Vagina (tissue), 2 donors: ENCODE measurements around the gene NT5C1A. TPM values are rescaled to one million over a fixed set of nuclear protein-coding genes. Genes with fewer than 3 reads are reported as not detected.

Source experiments
- DNase-seq, 2 donors: peaks; one replicate each; pipeline ENCODE4 v3.0.0-alpha.2; 2017; ENCODE audit errors: extremely low spot score in 2 of 2
- H3K27ac ChIP-seq: fragments of 200-600 bp; sonication (generic); one replicate; pipeline ENCODE4 v1.5.1; 2019
- H3K27me3 ChIP-seq: fragments of 200-600 bp; sonication (generic); one replicate; pipeline ENCODE4 v1.5.1; 2019
- H3K36me3 ChIP-seq, 2 donors: fragments of 200-600 bp; sonication (generic); one replicate each; pipeline ENCODE4 v1.5.1; 2017 to 2019
- H3K4me1 ChIP-seq: fragments of 200-600 bp; sonication (generic); one replicate; pipeline ENCODE4 v1.5.1; 2019
- H3K4me3 ChIP-seq, 2 donors: fragments of 200-600 bp; sonication (generic); 1 replicate in 1 of 2; 2 replicates in 1 of 2; pipeline ENCODE4 v1.5.1; 2016 to 2019
- H3K9me3 ChIP-seq: fragments of 200-600 bp; sonication (generic); one replicate; pipeline ENCODE4 v1.5.1; 2019
- POLR2A ChIP-seq, 2 donors: fragments of 450-650 bp; IDR thresholded peaks; one replicate each; pipeline ENCODE4 v1.6.1; 2017; ENCODE audit warnings: antibody characterized with exemption in 2 of 2, mild to moderate bottlenecking in 2 of 2, moderate library complexity in 2 of 2
- POLR2AphosphoS5 ChIP-seq, 2 donors: sonication (generic); formaldehyde crosslinking; IDR thresholded peaks; one replicate each; pipeline ENCODE4 v1.9.0; 2017; ENCODE audit warnings: antibody characterized with exemption in 2 of 2, mild to moderate bottlenecking in 2 of 2, low read depth in 1 of 2; ENCODE audit not compliant: insufficient read depth in 1 of 2
- intact Hi-C: fragments of 100-400 bp; cut with DNase I; formaldehyde crosslinking; loops from one replicate; pipeline ENCODE4 v1.15.1; 2023
- total RNA-seq: library from RNA; depleted of rRNA; stranded (reverse); fragments of >200 nt; gene quantifications from one replicate; pipeline ENCODE4 v1.2.3, GENCODE V29; 2016
- TF ChIP-seq, protein P1 (sequence below), 3 experiments: fragments of 450-650 bp in 2 of 3; fragments of 200-600 bp in 1 of 3; sonication (generic) in 1 of 3; IDR thresholded peaks; one replicate each; pipeline ENCODE4 v1.5.1; 2017 to 2019; ENCODE audit warnings: antibody characterized with exemption in 3 of 3, mild to moderate bottlenecking in 2 of 3, moderate library complexity in 2 of 3

The NT5C1A gene
- total RNA-seq, 1 donor from 2014 or later, result not detected

DNA sequence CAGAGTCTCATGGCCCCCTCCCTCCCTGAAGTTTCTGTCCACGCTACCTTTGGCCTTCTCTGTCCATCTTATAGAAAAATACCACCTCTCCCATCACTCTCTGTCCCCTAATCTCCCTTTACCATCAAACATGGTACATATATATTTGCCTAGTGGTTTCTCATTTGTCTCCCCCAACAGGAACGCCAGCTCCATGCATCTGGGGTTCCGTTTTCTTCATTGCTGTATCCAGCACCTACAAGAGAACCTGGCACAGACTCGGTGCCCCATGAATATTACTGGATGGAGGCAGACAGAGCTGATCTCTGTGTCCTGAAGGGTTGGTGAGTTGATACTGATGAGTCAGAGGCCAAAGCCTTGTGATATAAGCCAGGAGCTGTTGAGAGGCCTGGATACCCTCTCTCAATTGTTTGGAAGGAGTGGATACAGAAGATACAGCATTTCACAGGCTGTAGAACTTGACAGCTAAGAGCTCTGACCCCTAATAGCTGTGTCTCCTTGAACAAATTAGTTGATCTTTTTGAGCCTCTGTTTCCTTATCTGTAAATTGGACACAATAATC, 54.3 kb downstream of the NT5C1A start:
- no peaks in the 10 kb centered on the region for H3K27me3 ChIP-seq
- TF ChIP-seq, protein P1, sequence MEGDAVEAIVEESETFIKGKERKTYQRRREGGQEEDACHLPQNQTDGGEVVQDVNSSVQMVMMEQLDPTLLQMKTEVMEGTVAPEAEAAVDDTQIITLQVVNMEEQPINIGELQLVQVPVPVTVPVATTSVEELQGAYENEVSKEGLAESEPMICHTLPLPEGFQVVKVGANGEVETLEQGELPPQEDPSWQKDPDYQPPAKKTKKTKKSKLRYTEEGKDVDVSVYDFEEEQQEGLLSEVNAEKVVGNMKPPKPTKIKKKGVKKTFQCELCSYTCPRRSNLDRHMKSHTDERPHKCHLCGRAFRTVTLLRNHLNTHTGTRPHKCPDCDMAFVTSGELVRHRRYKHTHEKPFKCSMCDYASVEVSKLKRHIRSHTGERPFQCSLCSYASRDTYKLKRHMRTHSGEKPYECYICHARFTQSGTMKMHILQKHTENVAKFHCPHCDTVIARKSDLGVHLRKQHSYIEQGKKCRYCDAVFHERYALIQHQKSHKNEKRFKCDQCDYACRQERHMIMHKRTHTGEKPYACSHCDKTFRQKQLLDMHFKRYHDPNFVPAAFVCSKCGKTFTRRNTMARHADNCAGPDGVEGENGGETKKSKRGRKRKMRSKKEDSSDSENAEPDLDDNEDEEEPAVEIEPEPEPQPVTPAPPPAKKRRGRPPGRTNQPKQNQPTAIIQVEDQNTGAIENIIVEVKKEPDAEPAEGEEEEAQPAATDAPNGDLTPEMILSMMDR (IDR thresholded peaks at IDR 0.05), result no peak
- TF ChIP-seq POLR2AphosphoS5 (IDR thresholded peaks at IDR 0.05; ENCODE audit: insufficient read depth in 1 of 2, low read depth in 1 of 2), result no peak
- TF ChIP-seq POLR2A (IDR thresholded peaks at IDR 0.05), result no peak
- H3K27ac ChIP-seq, result no peak overlapping the region
- no peaks in the 10 kb centered on the region for H3K9me3 ChIP-seq
- no peak for DNase-seq
- no peaks in the 10 kb centered on the region for H3K4me1 ChIP-seq
- H3K4me3 ChIP-seq, result no peak overlapping the region
- no peaks in the 10 kb centered on the region for H3K36me3 ChIP-seq
- intact Hi-C loops, result no loop called here

DNA sequence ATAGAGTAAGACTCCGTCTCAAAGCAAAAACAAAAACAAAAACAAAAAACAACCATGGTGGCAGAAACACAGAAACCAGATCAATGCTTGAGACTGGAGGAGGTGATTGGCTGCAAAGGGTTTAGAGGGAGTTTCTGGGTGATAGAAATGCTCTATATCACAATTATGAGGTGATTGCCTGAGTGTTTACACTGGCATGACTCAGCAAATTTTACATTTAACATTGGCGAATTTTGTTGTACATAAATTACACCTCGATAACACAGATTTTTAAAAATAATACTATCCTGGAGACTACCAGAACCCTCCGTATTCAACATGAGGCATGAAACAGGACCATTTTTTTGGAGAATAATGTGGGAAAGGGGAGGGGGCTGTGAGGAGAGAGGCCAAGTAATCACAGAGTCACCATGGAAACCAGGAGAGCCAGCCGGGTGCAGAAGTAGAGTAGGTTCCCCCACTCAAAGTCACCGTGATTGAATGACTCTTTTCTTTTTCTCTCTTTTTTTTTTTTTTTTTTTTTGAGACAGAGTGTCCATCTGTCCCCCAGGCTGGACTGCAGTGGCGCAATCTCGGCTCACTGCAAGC, 56.7 kb downstream of the NT5C1A start:
- DNase-seq, result no peak
- Histone ChIP-seq H3K4me1 (no peaks in the 10 kb centered on the region), H3K4me3 (no peak overlapping the region), H3K36me3 (no peaks in the 10 kb centered on the region), H3K27ac (no peak overlapping the region), H3K27me3 (no peaks in the 10 kb centered on the region), H3K9me3 (no peaks in the 10 kb centered on the region)
- intact Hi-C loops, result no loop called here
- TF ChIP-seq, protein P1 (IDR thresholded peaks at IDR 0.05), result no peak
- TF ChIP-seq POLR2AphosphoS5 (IDR thresholded peaks at IDR 0.05; ENCODE audit: insufficient read depth in 1 of 2, low read depth in 1 of 2), result no peak

DNA sequence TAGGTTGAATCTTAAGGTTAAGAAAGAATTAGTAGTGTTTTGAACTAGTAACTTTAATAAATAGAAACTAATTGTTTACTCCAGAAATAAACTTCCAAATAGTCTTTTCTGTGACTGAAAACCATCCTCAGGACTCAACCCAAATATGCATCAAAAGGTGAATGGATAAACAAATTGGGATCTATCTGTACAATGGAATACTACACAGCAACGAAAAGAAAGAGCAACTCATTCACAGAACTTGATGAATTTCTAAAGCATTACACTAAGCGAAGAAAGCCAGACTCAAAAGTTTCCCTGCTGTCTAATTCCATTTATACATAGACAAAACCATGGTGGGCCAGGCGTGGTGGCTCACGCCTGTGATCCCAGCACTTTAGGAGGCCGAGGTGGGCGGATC, 57.4 kb downstream of the NT5C1A start:
- Histone ChIP-seq H3K4me1 (no peaks in the 10 kb centered on the region), H3K36me3 (no peaks in the 10 kb centered on the region), H3K9me3 (no peaks in the 10 kb centered on the region), H3K27ac (no peak overlapping the region), H3K27me3 (no peaks in the 10 kb centered on the region), H3K4me3 (no peak overlapping the region)
- TF ChIP-seq POLR2A (IDR thresholded peaks at IDR 0.05) (no peak), POLR2AphosphoS5 (IDR thresholded peaks at IDR 0.05; ENCODE audit: insufficient read depth in 1 of 2, low read depth in 1 of 2) (no peak)
- TF ChIP-seq, protein P1 (IDR thresholded peaks at IDR 0.05), result no peak
- intact Hi-C loops, result no loop called here
- DNase-seq, result no peak

DNA sequence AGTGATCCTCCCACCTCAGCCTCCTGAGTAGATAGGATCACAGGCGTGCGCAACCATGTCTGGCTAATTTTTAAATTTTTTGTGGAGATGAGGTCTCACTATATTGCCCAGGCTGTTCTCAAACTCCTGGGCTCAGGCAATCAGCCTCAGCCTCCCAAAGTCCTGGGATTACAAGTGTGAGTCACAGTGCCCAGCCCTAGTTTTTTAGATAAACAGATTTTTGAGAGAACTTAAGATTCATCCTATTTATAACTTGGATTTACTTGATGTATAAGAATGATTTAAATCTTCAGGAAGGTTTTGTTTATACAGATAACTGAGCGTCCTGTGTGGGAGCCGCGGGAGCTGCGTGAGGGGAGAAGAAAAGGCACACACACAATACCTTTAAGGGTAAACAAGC, 58.7 kb downstream of the NT5C1A start:
- Histone ChIP-seq H3K4me3 (no peak overlapping the region), H3K9me3 (no peaks in the 10 kb centered on the region), H3K4me1 (no peaks in the 10 kb centered on the region), H3K27me3 (no peaks in the 10 kb centered on the region), H3K36me3 (no peaks in the 10 kb centered on the region), H3K27ac (no peak overlapping the region)
- TF ChIP-seq POLR2AphosphoS5 (IDR thresholded peaks at IDR 0.05; ENCODE audit: insufficient read depth in 1 of 2, low read depth in 1 of 2), result no peak
- no peak for TF ChIP-seq POLR2A (IDR thresholded peaks at IDR 0.05)
- TF ChIP-seq, protein P1 (IDR thresholded peaks at IDR 0.05), result no peak
- no peak for DNase-seq
- intact Hi-C loops, result no loop called here

DNA sequence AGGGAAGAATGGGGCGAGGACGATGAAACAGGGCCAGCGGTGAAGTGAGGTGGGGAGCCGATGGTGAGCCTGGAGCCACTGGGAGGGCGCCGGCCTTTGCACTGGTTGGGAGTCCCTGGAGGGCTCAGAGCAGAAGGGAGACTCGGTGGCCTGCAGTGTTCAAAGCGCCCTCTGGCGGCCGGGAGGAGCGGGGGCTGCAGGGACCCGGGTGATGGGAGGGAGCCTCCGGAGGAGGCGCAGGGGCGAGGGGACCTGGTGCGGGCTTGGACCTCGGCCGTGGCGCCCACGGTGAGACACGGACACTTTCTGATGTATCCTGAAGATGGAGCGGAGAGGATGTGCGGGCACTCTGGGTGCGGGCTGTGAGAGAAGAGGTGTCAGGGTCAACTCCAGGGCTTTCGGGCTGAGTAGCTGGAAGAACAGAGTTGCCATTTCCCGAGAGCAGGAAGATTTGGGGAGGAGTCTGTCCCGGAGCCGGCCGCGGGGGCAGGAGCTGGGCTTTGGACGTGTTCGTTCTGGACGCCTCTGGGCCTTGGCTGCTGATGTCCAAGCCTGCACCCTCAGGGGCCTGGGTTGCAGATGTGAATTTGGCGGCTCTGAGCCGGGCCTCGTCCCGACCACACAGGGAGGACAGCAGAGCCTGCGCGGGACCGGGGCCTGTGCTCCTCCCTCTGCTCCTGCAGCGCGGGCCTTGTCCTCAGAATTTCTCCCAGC, 62.1 kb downstream of the NT5C1A start:
- no peaks in the 10 kb centered on the region for H3K36me3 ChIP-seq
- H3K4me1 ChIP-seq, result no peaks in the 10 kb centered on the region
- intact Hi-C loops, result loop anchor here (5.0 kb wide), 2 partner anchors 43 to 108 kb away; no protein-coding TSS in a partner anchor
- H3K9me3 ChIP-seq, result no peaks in the 10 kb centered on the region
- no peak overlapping the region for H3K27ac ChIP-seq
- H3K27me3 ChIP-seq, result no peaks in the 10 kb centered on the region
- H3K4me3 ChIP-seq, result peak overlapping the region; percentile 7 to 18
- TF ChIP-seq, protein P1 (IDR thresholded peaks at IDR 0.05), result peak; percentile 40 to 54 (median 41)
- TF ChIP-seq POLR2A (IDR thresholded peaks at IDR 0.05) (no peak), POLR2AphosphoS5 (IDR thresholded peaks at IDR 0.05; ENCODE audit: insufficient read depth in 1 of 2, low read depth in 1 of 2) (peak in 1 of 2 donors; percentile 47)
- no peak for DNase-seq
